HG02623 (cell line): ENCODE data around the gene EPB41L4A.

ENCODE experiments used
- ATAC-seq: cut with Tn5 transposase; IDR thresholded peaks from one replicate; pipeline ENCODE4 v1.9.1; 2021; ENCODE audit warnings: moderate library complexity; ENCODE audit not compliant: unreplicated experiment

The EPB41L4A gene

GRCh38 chr5:112121258-112121657 is 297.8 kb downstream of the EPB41L4A start:
- no peak for ATAC-seq

GRCh38 chr5:112119969-112120368 is 299.1 kb downstream of the EPB41L4A start:
- no peak for ATAC-seq

- ATAC-seq, result no peak
Observed at GRCh38 chr5:112119508-112119907, 299.6 kb downstream of the EPB41L4A start.

- ATAC-seq, result no peak
Observed at GRCh38 chr5:112117551-112117950, 301.5 kb downstream of the EPB41L4A start.

- peak; percentile 53 for ATAC-seq
Observed at GRCh38 chr5:112116371-112116770, 302.7 kb downstream of the EPB41L4A start.

GRCh38 chr5:112113565-112113964 is 305.5 kb downstream of the EPB41L4A start:
- no peak for ATAC-seq
